Parathyroid adenoma (tissue), 2 donors: Measurements from ENCODE around the gene ACP6.

Source experiments
- H2AFZ ChIP-seq: fragments of 300-600 bp; sonication (generic); one replicate; pipeline ENCODE4 v1.7.0; 2017; ENCODE audit warnings: antibody characterized with exemption, mild to moderate bottlenecking
- H3K27ac ChIP-seq: fragments of 300-600 bp; sonication (generic); one replicate; pipeline ENCODE4 v1.7.0; 2017
- H3K27me3 ChIP-seq: fragments of 300-600 bp; sonication (generic); one replicate; pipeline ENCODE4 v1.7.0; 2017; ENCODE audit warnings: low read length; ENCODE audit not compliant: control insufficient read depth, insufficient read depth
- H3K36me3 ChIP-seq: fragments of 300-600 bp; sonication (generic); one replicate; pipeline ENCODE4 v1.7.0; 2017; ENCODE audit warnings: low read length; ENCODE audit not compliant: control insufficient read depth, insufficient read depth
- H3K4me1 ChIP-seq: fragments of 300-600 bp; sonication (generic); one replicate; pipeline ENCODE4 v1.7.0; 2017; ENCODE audit warnings: control low read depth
- H3K4me2 ChIP-seq: fragments of 300-600 bp; sonication (generic); one replicate; pipeline ENCODE4 v1.7.0; 2017; ENCODE audit warnings: low read length
- H3K4me3 ChIP-seq: fragments of 300-600 bp; sonication (generic); one replicate; pipeline ENCODE4 v1.7.0; 2017; ENCODE audit warnings: low read depth, low read length
- H3K79me2 ChIP-seq: fragments of 300-600 bp; sonication (generic); one replicate; pipeline ENCODE4 v1.7.0; 2017; ENCODE audit warnings: control low read depth
- H3K9ac ChIP-seq: fragments of 300-600 bp; sonication (generic); one replicate; pipeline ENCODE4 v1.7.0; 2017; ENCODE audit warnings: mild to moderate bottlenecking
- H3K9me3 ChIP-seq: fragments of 300-600 bp; sonication (generic); one replicate; pipeline ENCODE4 v1.7.0; 2017; ENCODE audit warnings: low read length; ENCODE audit not compliant: control insufficient read depth
- TF ChIP-seq, protein P1 (sequence below): fragments of 300-600 bp; sonication (generic); IDR thresholded peaks from one replicate; pipeline ENCODE4 v1.7.0; 2017; ENCODE audit warnings: antibody characterized with exemption, mild to moderate bottlenecking
- donor health status: primary hyperparathyroidism.

ACP6 gene

GRCh38 chr1:147598621-147599361 is 71.5 kb downstream of the ACP6 start:
- peak overlapping the region; percentile 83 for H3K27ac ChIP-seq
- H3K9me3 ChIP-seq, result no peaks in the 10 kb centered on the region
- H3K4me3 ChIP-seq, result peak overlapping the region; percentile 69
- H2AFZ ChIP-seq, result peak overlapping the region; percentile 70
- H3K79me2 ChIP-seq, result peaks cover 6% of the 10 kb centered on the region
- no peak overlapping the region for H3K9ac ChIP-seq
- no peaks in the 10 kb centered on the region for H3K36me3 ChIP-seq
- TF ChIP-seq, protein P1, sequence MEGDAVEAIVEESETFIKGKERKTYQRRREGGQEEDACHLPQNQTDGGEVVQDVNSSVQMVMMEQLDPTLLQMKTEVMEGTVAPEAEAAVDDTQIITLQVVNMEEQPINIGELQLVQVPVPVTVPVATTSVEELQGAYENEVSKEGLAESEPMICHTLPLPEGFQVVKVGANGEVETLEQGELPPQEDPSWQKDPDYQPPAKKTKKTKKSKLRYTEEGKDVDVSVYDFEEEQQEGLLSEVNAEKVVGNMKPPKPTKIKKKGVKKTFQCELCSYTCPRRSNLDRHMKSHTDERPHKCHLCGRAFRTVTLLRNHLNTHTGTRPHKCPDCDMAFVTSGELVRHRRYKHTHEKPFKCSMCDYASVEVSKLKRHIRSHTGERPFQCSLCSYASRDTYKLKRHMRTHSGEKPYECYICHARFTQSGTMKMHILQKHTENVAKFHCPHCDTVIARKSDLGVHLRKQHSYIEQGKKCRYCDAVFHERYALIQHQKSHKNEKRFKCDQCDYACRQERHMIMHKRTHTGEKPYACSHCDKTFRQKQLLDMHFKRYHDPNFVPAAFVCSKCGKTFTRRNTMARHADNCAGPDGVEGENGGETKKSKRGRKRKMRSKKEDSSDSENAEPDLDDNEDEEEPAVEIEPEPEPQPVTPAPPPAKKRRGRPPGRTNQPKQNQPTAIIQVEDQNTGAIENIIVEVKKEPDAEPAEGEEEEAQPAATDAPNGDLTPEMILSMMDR, result no peak
- H3K4me2 ChIP-seq, result peak overlapping the region; percentile 92
- H3K4me1 ChIP-seq, result no peaks in the 10 kb centered on the region
- no peaks in the 10 kb centered on the region for H3K27me3 ChIP-seq

DNA sequence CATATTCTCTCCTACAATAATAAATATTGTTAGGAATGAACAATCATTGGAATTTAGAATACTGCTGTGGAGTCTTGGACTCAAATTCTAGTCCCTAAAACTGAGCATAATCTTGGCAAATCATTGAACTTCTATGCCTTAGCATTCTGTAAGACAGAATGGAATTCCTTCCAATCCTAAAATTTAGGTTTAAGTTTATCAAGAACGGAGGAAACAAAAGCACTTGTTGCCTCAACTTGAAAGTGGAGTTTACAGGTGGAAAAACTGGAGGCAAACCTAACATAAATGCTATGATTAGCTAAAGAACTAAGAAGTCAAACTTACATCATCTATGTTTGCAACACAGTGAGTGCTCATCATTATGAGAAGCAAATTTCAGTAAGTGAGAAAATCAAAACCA is 73.3 kb downstream of the ACP6 start:
- no peak overlapping the region for H3K27ac ChIP-seq
- no peak overlapping the region for H2AFZ ChIP-seq
- H3K9ac ChIP-seq, result no peak overlapping the region
- H3K36me3 ChIP-seq, result no peaks in the 10 kb centered on the region
- TF ChIP-seq, protein P1, result no peak
- no peak overlapping the region for H3K4me2 ChIP-seq
- peaks cover 8% of the 10 kb centered on the region for H3K79me2 ChIP-seq
- no peaks in the 10 kb centered on the region for H3K9me3 ChIP-seq
- no peaks in the 10 kb centered on the region for H3K4me1 ChIP-seq
- H3K4me3 ChIP-seq, result no peak overlapping the region
- no peaks in the 10 kb centered on the region for H3K27me3 ChIP-seq
